ENCODE results near the gene PRKCB. TPM values are rescaled to one million over a fixed set of nuclear protein-coding genes. Genes with fewer than 3 reads are reported as not detected.

Gene PRKCB
- total RNA-seq, 1 experiment from 2014 or later = 0.89 TPM

DNA sequence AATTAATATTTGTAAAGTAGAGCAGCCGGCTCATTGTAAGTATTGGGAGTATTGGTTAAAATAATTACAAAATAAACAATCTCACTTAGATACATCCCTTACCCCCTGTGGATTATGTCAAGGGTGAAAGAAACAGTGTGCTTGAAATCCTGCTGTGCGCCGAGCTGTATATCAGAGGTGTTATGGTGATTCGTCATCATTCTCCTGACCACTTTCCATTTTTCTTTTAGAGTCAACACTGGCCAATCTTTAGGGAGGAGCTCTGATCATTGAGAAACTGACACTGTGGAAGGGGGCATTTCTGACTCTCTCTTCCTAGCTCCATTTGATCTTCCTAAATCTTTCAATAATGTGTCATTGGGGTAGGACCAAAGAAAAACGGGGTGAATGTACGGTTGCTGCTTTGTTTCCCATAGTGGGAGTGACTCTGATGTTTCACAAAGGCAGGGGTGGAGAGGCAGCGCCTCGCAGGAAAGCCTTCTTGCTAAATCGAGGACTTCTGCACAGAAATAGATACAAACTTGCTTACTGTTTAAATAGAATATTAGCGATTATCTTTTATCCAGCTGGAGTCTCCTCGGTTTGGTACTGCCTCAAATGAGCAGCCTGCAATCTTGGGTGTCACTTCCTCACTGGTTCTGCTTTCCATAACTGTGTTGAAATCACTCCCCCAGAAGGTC, 123.4 kb downstream of the PRKCB start:
- no peak overlapping the region for H3K4me3 ChIP-seq (replicated peaks in 1 of 2; ENCODE audit: low read depth in 1 of 2, low read length in 2 of 2)
- H3K9ac ChIP-seq (ENCODE audit: low read length) = no peak overlapping the region
- no peaks in the 10 kb centered on the region for H3K79me2 ChIP-seq (ENCODE audit: insufficient read depth, low read length)
- no peak overlapping the region for H3K4me2 ChIP-seq (ENCODE audit: low read length)
- BruUV-seq (replicated peaks) = no TSS peak
- ChIA-PET RAD21 (ENCODE audit: low non-redundant PET in 1 of 2, low total read pairs in 2 of 2, uncharacterized antibody in 2 of 2, unreplicated experiment in 2 of 2) (no interaction called here), CTCF (no interaction called here), POLR2A (no interaction called here)
- no peak for ATAC-seq
- intact Hi-C loops (cut with micrococcal nuclease) = no loop called here
- H3K9me3 ChIP-seq (ENCODE audit: control insufficient read depth in 1 of 2, insufficient read depth in 1 of 2, low read depth in 1 of 2, low read length in 2 of 2) = no peaks in the 10 kb centered on the region
- no peak for DNase-seq (ENCODE audit: low read depth, low spot score)
- H3K36me3 ChIP-seq (ENCODE audit: control insufficient read depth in 1 of 2, insufficient read depth in 2 of 2, low read length in 2 of 2) = no peaks in the 10 kb centered on the region
- H2AFZ ChIP-seq (ENCODE audit: low read depth, low read length, poor library complexity, severe bottlenecking) = no peak overlapping the region
- TF ChIP-seq, protein P1, sequence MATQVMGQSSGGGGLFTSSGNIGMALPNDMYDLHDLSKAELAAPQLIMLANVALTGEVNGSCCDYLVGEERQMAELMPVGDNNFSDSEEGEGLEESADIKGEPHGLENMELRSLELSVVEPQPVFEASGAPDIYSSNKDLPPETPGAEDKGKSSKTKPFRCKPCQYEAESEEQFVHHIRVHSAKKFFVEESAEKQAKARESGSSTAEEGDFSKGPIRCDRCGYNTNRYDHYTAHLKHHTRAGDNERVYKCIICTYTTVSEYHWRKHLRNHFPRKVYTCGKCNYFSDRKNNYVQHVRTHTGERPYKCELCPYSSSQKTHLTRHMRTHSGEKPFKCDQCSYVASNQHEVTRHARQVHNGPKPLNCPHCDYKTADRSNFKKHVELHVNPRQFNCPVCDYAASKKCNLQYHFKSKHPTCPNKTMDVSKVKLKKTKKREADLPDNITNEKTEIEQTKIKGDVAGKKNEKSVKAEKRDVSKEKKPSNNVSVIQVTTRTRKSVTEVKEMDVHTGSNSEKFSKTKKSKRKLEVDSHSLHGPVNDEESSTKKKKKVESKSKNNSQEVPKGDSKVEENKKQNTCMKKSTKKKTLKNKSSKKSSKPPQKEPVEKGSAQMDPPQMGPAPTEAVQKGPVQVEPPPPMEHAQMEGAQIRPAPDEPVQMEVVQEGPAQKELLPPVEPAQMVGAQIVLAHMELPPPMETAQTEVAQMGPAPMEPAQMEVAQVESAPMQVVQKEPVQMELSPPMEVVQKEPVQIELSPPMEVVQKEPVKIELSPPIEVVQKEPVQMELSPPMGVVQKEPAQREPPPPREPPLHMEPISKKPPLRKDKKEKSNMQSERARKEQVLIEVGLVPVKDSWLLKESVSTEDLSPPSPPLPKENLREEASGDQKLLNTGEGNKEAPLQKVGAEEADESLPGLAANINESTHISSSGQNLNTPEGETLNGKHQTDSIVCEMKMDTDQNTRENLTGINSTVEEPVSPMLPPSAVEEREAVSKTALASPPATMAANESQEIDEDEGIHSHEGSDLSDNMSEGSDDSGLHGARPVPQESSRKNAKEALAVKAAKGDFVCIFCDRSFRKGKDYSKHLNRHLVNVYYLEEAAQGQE (IDR thresholded peaks at IDR 0.05; ENCODE audit: low read depth) = no peak
- TF ChIP-seq YY1 (IDR thresholded peaks at IDR 0.05; ENCODE audit: extremely low read depth, insufficient replicate concordance, low read depth, low read length) (no peak), ZFX (IDR thresholded peaks at IDR 0.05) (no peak), EZH2phosphoT487 (IDR thresholded peaks at IDR 0.05; ENCODE audit: borderline replicate concordance) (no peak), CTCF (IDR thresholded peaks at IDR 0.05 in 2 of 3, conservative IDR thresholded peaks at IDR 0.05 in 1 of 3; ENCODE audit: borderline replicate concordance in 1 of 3, insufficient read depth in 1 of 3, low read depth in 2 of 3, low read length in 2 of 3) (no peak), CBX3 (IDR thresholded peaks at IDR 0.05; ENCODE audit: low read depth) (no peak), TCF7L2 (IDR thresholded peaks at IDR 0.05; ENCODE audit: borderline replicate concordance, extremely low read depth, insufficient read depth, insufficient read length) (no peak), CEBPB (IDR thresholded peaks at IDR 0.05; ENCODE audit: low read depth) (no peak), SRF (IDR thresholded peaks at IDR 0.05; ENCODE audit: low read depth) (no peak), JUND (IDR thresholded peaks at IDR 0.05) (no peak), EGR1 (IDR thresholded peaks at IDR 0.05; ENCODE audit: low read depth) (no peak)
- TF ChIP-seq, protein P2, sequence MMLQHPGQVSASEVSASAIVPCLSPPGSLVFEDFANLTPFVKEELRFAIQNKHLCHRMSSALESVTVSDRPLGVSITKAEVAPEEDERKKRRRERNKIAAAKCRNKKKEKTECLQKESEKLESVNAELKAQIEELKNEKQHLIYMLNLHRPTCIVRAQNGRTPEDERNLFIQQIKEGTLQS (IDR thresholded peaks at IDR 0.05) = no peak
- H3K9me2 ChIP-seq (ENCODE audit: insufficient read depth) = no peaks in the 10 kb centered on the region
- no peak overlapping the region for H3K27ac ChIP-seq (ENCODE audit: low read depth, low read length)
- H3K27me3 ChIP-seq (ENCODE audit: insufficient read depth, low read length) = peaks cover 50% of the 10 kb centered on the region
- no peaks in the 10 kb centered on the region for H3K4me1 ChIP-seq (ENCODE audit: control insufficient read depth in 1 of 2, insufficient read depth in 2 of 2, low read length in 2 of 2)
- H4K20me1 ChIP-seq (ENCODE audit: insufficient read depth) = no peaks in the 10 kb centered on the region

Measured in HCT116 (cell line).